ENCODE data around the gene SLC16A2.
A peak's percentile ranks its signal among the peaks of the same experiment; 100 is the strongest.

The SLC16A2 gene

DNA sequence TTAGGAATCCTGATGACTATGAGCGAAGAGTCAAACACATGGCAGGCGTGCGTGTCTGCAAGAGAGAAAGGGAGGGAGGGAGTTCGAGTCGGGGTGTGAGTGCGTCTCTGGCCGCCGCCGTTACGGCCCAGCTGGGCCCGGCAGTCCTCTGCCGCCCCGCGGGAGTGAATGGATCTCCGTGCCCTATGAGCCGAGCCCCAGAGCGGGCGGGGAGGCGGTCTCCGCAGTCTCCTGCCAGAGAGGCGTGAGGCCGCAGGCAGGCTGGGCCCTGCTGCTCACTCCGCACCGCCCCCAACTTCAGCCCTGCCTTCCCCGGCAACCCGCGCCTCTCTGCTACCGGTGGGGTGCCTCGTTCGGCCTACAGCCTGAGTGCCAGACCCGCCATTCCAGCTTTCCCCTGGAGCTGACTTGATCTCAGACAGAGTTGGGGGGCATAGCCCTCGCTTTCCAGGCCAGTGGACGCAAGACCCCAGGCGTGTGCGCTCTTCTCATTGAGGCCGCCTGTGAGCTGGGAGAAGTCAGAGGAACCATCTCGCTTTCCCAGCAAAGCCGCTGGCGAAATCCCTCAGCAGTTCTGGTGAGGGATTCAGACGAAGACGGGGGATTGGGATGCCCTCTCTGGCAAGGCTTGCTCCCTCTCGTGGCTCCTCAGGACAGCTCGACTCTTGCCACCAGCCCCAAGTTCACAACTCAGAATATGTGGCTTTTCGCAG is 1.4 kb downstream of the SLC16A2 start:
- DNase-seq = no peak

DNA sequence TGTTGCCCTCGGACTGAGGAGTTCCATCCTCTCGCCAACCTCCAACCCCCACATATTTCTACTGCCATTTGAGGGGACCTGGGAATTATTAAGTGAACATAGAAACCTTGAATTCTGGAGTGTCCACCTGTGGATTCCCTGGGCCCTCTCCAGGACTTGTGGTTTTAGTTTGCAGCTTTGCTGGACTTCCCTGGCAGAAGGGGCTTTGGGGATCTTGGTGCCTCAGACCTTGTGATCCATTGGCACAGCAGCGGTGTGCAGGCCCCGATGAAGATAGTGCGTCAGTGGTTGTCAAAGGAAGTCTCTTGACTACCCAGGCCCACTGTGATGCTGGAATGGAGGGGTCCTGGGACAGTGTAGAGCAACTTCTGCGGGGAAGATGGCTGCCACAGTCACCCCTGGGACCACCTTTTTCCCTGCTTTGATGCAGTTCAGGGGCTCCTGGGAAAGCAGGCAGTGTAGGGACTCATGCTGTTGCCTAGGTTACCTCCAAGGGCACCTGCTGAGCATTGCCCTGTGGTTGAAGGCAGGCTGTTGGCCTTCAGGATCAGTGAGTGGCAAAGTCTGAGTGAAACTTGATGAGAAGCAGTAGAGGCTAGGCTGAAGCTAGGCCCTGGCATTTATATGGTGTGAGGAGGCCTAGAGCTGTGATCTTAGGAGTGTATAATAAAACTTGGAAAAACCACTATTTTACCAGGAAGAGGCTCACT is 2.2 kb downstream of the SLC16A2 start:
- Histone ChIP-seq H3K27ac (ENCODE audit: low read length) (no peak overlapping the region), H3K4me3 (ENCODE audit: low read length) (no peak overlapping the region)
- TF ChIP-seq EZH2 (optimal IDR thresholded peaks at IDR 0.05; ENCODE audit: low read depth, low read length) (no peak), EZH2phosphoT487 (IDR thresholded peaks at IDR 0.05; ENCODE audit: low read length) (no peak)
- TF ChIP-seq, protein P1, sequence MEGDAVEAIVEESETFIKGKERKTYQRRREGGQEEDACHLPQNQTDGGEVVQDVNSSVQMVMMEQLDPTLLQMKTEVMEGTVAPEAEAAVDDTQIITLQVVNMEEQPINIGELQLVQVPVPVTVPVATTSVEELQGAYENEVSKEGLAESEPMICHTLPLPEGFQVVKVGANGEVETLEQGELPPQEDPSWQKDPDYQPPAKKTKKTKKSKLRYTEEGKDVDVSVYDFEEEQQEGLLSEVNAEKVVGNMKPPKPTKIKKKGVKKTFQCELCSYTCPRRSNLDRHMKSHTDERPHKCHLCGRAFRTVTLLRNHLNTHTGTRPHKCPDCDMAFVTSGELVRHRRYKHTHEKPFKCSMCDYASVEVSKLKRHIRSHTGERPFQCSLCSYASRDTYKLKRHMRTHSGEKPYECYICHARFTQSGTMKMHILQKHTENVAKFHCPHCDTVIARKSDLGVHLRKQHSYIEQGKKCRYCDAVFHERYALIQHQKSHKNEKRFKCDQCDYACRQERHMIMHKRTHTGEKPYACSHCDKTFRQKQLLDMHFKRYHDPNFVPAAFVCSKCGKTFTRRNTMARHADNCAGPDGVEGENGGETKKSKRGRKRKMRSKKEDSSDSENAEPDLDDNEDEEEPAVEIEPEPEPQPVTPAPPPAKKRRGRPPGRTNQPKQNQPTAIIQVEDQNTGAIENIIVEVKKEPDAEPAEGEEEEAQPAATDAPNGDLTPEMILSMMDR (IDR thresholded peaks at IDR 0.05; ENCODE audit: low read length) = no peak

More for the DNA sequence above, 1.4 kb downstream of the SLC16A2 start:
- Histone ChIP-seq H3K4me1 (ENCODE audit: low read length) (no peaks in the 10 kb centered on the region), H3K79me2 (ENCODE audit: low read length) (no peaks in the 10 kb centered on the region), H3K9me2 (replicated peaks; ENCODE audit: insufficient read depth, low read length) (no peaks in the 10 kb centered on the region), H2AFZ (ENCODE audit: low read length) (no peak overlapping the region), H3K9me3 (replicated peaks; ENCODE audit: insufficient read depth, low read length) (no peaks in the 10 kb centered on the region), H3K36me3 (replicated peaks; ENCODE audit: insufficient read depth, low read length) (no peaks in the 10 kb centered on the region), H3F3A (ENCODE audit: insufficient read depth, low read length) (no peaks in the 10 kb centered on the region), H3K27ac (ENCODE audit: low read length) (no peak overlapping the region), H4K20me1 (ENCODE audit: insufficient read depth, low read length) (no peaks in the 10 kb centered on the region), H3K4me2 (ENCODE audit: low read depth, low read length) (peak overlapping the region; percentile 71; the same call in 1 of the 2 replicates), H3K9ac (ENCODE audit: low read length) (no peak overlapping the region), H3K4me3 (ENCODE audit: low read length) (no peak overlapping the region), H3K27me3 (replicated peaks; ENCODE audit: insufficient read depth, low read length) (no peaks in the 10 kb centered on the region)
- TF ChIP-seq EZH2 (optimal IDR thresholded peaks at IDR 0.05; ENCODE audit: low read depth, low read length) (no peak), EZH2phosphoT487 (IDR thresholded peaks at IDR 0.05; ENCODE audit: low read length) (no peak)
- TF ChIP-seq, protein P1 (IDR thresholded peaks at IDR 0.05; ENCODE audit: low read length) = no peak

DNA sequence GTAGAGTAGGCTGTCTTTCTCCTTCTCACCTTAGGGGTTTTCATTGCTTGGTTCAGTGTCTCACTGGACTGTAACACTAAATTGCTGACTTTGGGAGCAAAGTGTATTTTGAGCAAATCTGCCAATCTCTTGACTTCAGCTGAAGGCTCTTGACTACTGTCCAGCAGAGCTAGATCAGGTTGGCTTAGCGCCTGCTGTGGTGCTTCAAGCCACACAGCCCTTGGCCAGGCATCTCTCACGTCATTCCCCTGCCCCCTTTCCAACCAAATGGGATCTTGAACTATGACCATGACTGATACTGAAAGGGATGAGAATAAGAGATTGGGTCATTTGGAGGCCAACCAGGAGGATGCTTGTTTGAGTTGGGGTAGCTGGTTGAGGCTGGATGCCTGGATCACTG is 4.8 kb downstream of the SLC16A2 start:
- Histone ChIP-seq H3K36me3 (replicated peaks; ENCODE audit: insufficient read depth, low read length) (no peaks in the 10 kb centered on the region), H3K4me1 (ENCODE audit: low read length) (no peaks in the 10 kb centered on the region), H3K9me3 (replicated peaks; ENCODE audit: insufficient read depth, low read length) (no peaks in the 10 kb centered on the region), H3K9ac (ENCODE audit: low read length) (no peak overlapping the region), H3K79me2 (ENCODE audit: low read length) (no peaks in the 10 kb centered on the region), H4K20me1 (ENCODE audit: insufficient read depth, low read length) (no peaks in the 10 kb centered on the region), H3K27ac (ENCODE audit: low read length) (no peak overlapping the region), H3K4me3 (ENCODE audit: low read length) (no peak overlapping the region), H3K27me3 (replicated peaks; ENCODE audit: insufficient read depth, low read length) (no peaks in the 10 kb centered on the region), H3K9me2 (replicated peaks; ENCODE audit: insufficient read depth, low read length) (no peaks in the 10 kb centered on the region), H3K4me2 (ENCODE audit: low read depth, low read length) (no peak overlapping the region), H3F3A (ENCODE audit: insufficient read depth, low read length) (no peaks in the 10 kb centered on the region), H2AFZ (ENCODE audit: low read length) (no peak overlapping the region)
- TF ChIP-seq EZH2phosphoT487 (IDR thresholded peaks at IDR 0.05; ENCODE audit: low read length) = no peak
- TF ChIP-seq EZH2 (optimal IDR thresholded peaks at IDR 0.05; ENCODE audit: low read depth, low read length) = no peak
- TF ChIP-seq, protein P1 (IDR thresholded peaks at IDR 0.05; ENCODE audit: low read length) = no peak
- no peak for DNase-seq

More for the DNA sequence above, 2.2 kb downstream of the SLC16A2 start:
- no peak overlapping the region for H2AFZ ChIP-seq (ENCODE audit: low read length)
- no peak overlapping the region for H3K4me2 ChIP-seq (ENCODE audit: low read depth, low read length)
- no peaks in the 10 kb centered on the region for H3K79me2 ChIP-seq (ENCODE audit: low read length)
- no peaks in the 10 kb centered on the region for H3K4me1 ChIP-seq (ENCODE audit: low read length)
- no peaks in the 10 kb centered on the region for H3K36me3 ChIP-seq (replicated peaks; ENCODE audit: insufficient read depth, low read length)
- no peaks in the 10 kb centered on the region for H3K9me2 ChIP-seq (replicated peaks; ENCODE audit: insufficient read depth, low read length)
- H3K27me3 ChIP-seq (replicated peaks; ENCODE audit: insufficient read depth, low read length) = no peaks in the 10 kb centered on the region
- no peaks in the 10 kb centered on the region for H3F3A ChIP-seq (ENCODE audit: insufficient read depth, low read length)
- no peaks in the 10 kb centered on the region for H3K9me3 ChIP-seq (replicated peaks; ENCODE audit: insufficient read depth, low read length)
- H3K9ac ChIP-seq (ENCODE audit: low read length) = no peak overlapping the region
- no peak for DNase-seq
- H4K20me1 ChIP-seq (ENCODE audit: insufficient read depth, low read length) = no peaks in the 10 kb centered on the region

All from MM.1S (cell line).